ENCODE data around the gene HEPN1.

- TF ChIP-seq CTCF (conservative IDR thresholded peaks at IDR 0.05; ENCODE audit: low read depth, low read length) = no peak
- TF ChIP-seq EZH2 (IDR thresholded peaks at IDR 0.05; ENCODE audit: borderline replicate concordance, low read depth, low read length, poor library complexity, severe bottlenecking) = no peak
Measured at GRCh38 chr11:124886978-124887666, 31.9 kb upstream of the HEPN1 start.

All from A673 (cell line).